ENCODE data around the gene ZNF609.

- no peak for TF ChIP-seq GATA2 (IDR thresholded peaks at IDR 0.05; ENCODE audit: low read depth, low read length)
- no peak for TF ChIP-seq GATA3 (IDR thresholded peaks at IDR 0.05; ENCODE audit: low read depth, low read length)
Measured at GRCh38 chr15:64544450-64544849, 84.1 kb downstream of the ZNF609 start.
